A549 (cell line): Measurements from ENCODE around the gene DDX20. TPM values are rescaled to one million over a fixed set of nuclear protein-coding genes. Genes with fewer than 3 reads are reported as not detected.

Experiments
- ATAC-seq, 2 experiments: fragments of 200-7000 bp in 1 of 2; fragments of >200 bp in 1 of 2; cut with Nextera tagmentation in 1 of 2; cut with Tn5 transposase in 1 of 2; 3 replicates each; pipeline versions ENCODE4 v1.8.0 to v1.9.1; 2018 to 2020; ENCODE audit warnings: mild to moderate bottlenecking in 1 of 2, moderate library complexity in 1 of 2
- CTCF ChIA-PET: fragments of 300-600 bp; sonication (Branson Sonifier 250); formaldehyde crosslinking; extraction: SDS; loops from one replicate; lab custom pipeline; 2021; ENCODE audit warnings: antibody characterized with exemption, inconsistent platforms; lab: Yijun Ruan, JAX
- POLR2A ChIA-PET: fragments of 350-600 bp; formaldehyde crosslinking; extraction: SDS; loops from one replicate; lab custom pipeline; 2021; ENCODE audit warnings: antibody characterized with exemption, inconsistent platforms; lab: Yijun Ruan, JAX
- DNase-seq, 2 experiments: peaks; one replicate each; pipeline versions ENCODE4 v3.0.0 to v3.0.0-alpha.2; 2011 to 2016; ENCODE audit warnings: low read depth in 1 of 2, low spot score in 1 of 2
- FAIRE-seq: peaks from 2 replicates; lab custom pipeline; 2011; peaks lifted over from hg19 to GRCh38; lab: Jason Lieb, UNC
- H3K27ac ChIP-seq, 2 experiments: fragments of >200 bp; sonication (Bioruptor Twin); formaldehyde crosslinking; 3 replicates each; pipeline ENCODE4 v1.5.1; 2016 to 2017
- H3K4me1 ChIP-seq: fragments of >200 bp; sonication (Bioruptor Twin); formaldehyde crosslinking; 3 replicates; pipeline ENCODE4 v1.6.1; 2016
- H3K4me2 ChIP-seq: fragments of >200 bp; sonication (Bioruptor Twin); formaldehyde crosslinking; 3 replicates; pipeline ENCODE4 v1.6.1; 2016
- H3K4me3 ChIP-seq: fragments of >200 bp; sonication (Bioruptor Twin); formaldehyde crosslinking; 3 replicates; pipeline ENCODE4 v1.5.1; 2016
- H3K9me3 ChIP-seq: fragments of >200 bp; sonication (Bioruptor Twin); formaldehyde crosslinking; 3 replicates; pipeline ENCODE4 v1.6.1; 2016
- BHLHE40 ChIP-seq: IDR thresholded peaks from 2 replicates; pipeline ENCODE4 v1.6.1; 2012; ENCODE audit warnings: low read depth, low read length, inconsistent platforms
- CBX2 ChIP-seq: fragments of 200-600 bp; sonication (generic); IDR thresholded peaks from 2 replicates; pipeline ENCODE4 v1.6.1; 2016; ENCODE audit warnings: low read depth, mild to moderate bottlenecking, borderline replicate concordance
- EHF ChIP-seq: fragments of 250-450 bp; sonication (Bioruptor Pico); IDR thresholded peaks from 2 replicates; pipeline ENCODE4 v1.5.0; 2020; ENCODE audit warnings: mild to moderate bottlenecking
- FOSB ChIP-seq: fragments of 250-450 bp; sonication (Bioruptor Pico); IDR thresholded peaks from 2 replicates; pipeline ENCODE4 v1.5.0; 2020; ENCODE audit warnings: mild to moderate bottlenecking, moderate library complexity
- HEYL ChIP-seq: fragments of 250-450 bp; sonication (Bioruptor Pico); IDR thresholded peaks from 2 replicates; pipeline ENCODE4 v1.8.0; 2021; ENCODE audit warnings: mild to moderate bottlenecking, moderate library complexity
- HOXA7 ChIP-seq: fragments of 250-450 bp; sonication (Bioruptor Pico); IDR thresholded peaks from 2 replicates; pipeline ENCODE4 v1.5.0; 2020; ENCODE audit warnings: mild to moderate bottlenecking, moderate library complexity
- HOXB13 ChIP-seq: fragments of 250-450 bp; sonication (Bioruptor Pico); IDR thresholded peaks from 2 replicates; pipeline ENCODE4 v1.5.0; 2020; ENCODE audit warnings: low read depth, mild to moderate bottlenecking, moderate library complexity
- JUN ChIP-seq, 2 experiments: fragments of >200 bp; sonication (Bioruptor Twin); formaldehyde crosslinking; IDR thresholded peaks; 2 replicates in 1 of 2; 3 replicates in 1 of 2; pipeline ENCODE4 v1.6.1; 2016 to 2017
- JUNB ChIP-seq: fragments of >200 bp; sonication (Bioruptor Twin); formaldehyde crosslinking; IDR thresholded peaks from 2 replicates; pipeline ENCODE4 v1.6.1; 2016
- KDM5A ChIP-seq: fragments of 200-600 bp; sonication (generic); IDR thresholded peaks from 2 replicates; pipeline ENCODE4 v1.6.1; 2016; ENCODE audit warnings: antibody characterized with exemption, mild to moderate bottlenecking
- MAFK ChIP-seq: fragments of 450-650 bp; IDR thresholded peaks from 2 replicates; pipeline ENCODE4 v1.6.1; 2014; ENCODE audit not compliant: partially characterized antibody
- NR3C1 ChIP-seq: fragments of >200 bp; sonication (Bioruptor Twin); formaldehyde crosslinking; IDR thresholded peaks from 3 replicates; pipeline ENCODE4 v1.6.1; 2017
- POLR2AphosphoS2 ChIP-seq: conservative IDR thresholded peaks from 2 replicates; pipeline ENCODE4 v1.6.1; 2012; ENCODE audit warnings: low read length, improper control_type of control experiment, inconsistent platforms
- RARB ChIP-seq: fragments of 250-450 bp; sonication (Bioruptor Pico); IDR thresholded peaks from 2 replicates; pipeline ENCODE4 v1.8.0; 2021; ENCODE audit warnings: mild to moderate bottlenecking, moderate library complexity
- TFCP2L1 ChIP-seq: fragments of 250-450 bp; sonication (Bioruptor Pico); IDR thresholded peaks from 2 replicates; pipeline ENCODE4 v1.5.0; 2021; ENCODE audit warnings: mild to moderate bottlenecking
- TP53 ChIP-seq: fragments of 250-450 bp; sonication (Bioruptor Pico); IDR thresholded peaks from 2 replicates; pipeline ENCODE4 v1.5.0; 2021; ENCODE audit warnings: mild to moderate bottlenecking, moderate library complexity
- ZNF302 ChIP-seq: fragments of 250-450 bp; sonication (Bioruptor Pico); IDR thresholded peaks from 2 replicates; pipeline ENCODE4 v1.9.0; 2021; ENCODE audit warnings: inconsistent platforms, mild to moderate bottlenecking, moderate library complexity
- WGBS: methylation state at CpG from one replicate; pipeline ENCODE4 v1.1.6; 2017; ENCODE audit errors: missing lambda C conversion rate; 5-methylcytosine and 5-hydroxymethylcytosine counted together
- polyA plus RNA-seq, 4 experiments: library from polyadenylated mRNA; depleted of rRNA in 3 of 4; stranded (reverse); fragments of >200 nt; fragmentation: RNase III in 1 of 4; extraction: RNeasy Plus Mini Kit Qiagen cat#74134 plus additional on column Dnase treatment in 1 of 4; gene quantifications; 2 replicates in 3 of 4; 3 replicates in 1 of 4; pipeline ENCODE4 v1.2.3, GENCODE V29; 2011 to 2017
- small RNA-seq, 6 experiments: library from RNA; depleted of rRNA; stranded (forward); fragments of <200 nt; gene quantifications; one replicate each; pipeline ENCODE3, GENCODE V24; 2012
- TF ChIP-seq, protein P1 (sequence below): fragments of 150-350 bp; IDR thresholded peaks from 2 replicates; pipeline ENCODE4 v1.6.1; 2014; ENCODE audit warnings: low read depth, mild to moderate bottlenecking, low read length
- TF ChIP-seq, protein P2 (sequence below): fragments of >200 bp; sonication (Bioruptor Twin); formaldehyde crosslinking; IDR thresholded peaks from 3 replicates; pipeline ENCODE4 v1.5.1; 2016

The DDX20 gene
- polyA plus RNA-seq, 2 of the 4 experiments (the other 2 are of a cell fraction): 8.4 to 13.5 TPM

DNA sequence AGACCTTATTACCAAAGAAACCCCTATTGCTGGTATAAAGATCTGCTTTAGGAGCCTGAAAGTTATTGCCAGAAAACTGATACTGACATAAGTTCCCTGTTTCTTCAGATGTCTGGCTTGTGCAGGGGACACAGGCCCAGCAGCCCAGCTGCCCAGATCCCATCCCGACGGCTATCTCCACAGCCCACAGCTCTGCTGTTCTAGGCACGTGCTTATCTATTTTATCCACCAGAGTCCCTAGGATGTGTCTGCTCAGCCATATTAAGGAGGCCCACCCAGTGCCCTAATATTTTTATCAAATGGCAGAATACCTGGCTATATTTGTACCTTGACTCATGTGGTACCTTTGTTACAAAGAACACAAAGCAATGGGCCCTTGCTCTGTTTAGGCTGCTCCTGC is 58.9 kb downstream of the DDX20 start:
- CTCF ChIA-PET: no interaction called here
- H3K27ac ChIP-seq: no peak overlapping the region
- WGBS: 52% methylated on average over 3 of the region's 3 CpGs
- no peak for FAIRE-seq
- POLR2A ChIA-PET: no interaction called here
- H3K4me1 ChIP-seq: no peaks in the 10 kb centered on the region
- no peak for ATAC-seq
- no peak for DNase-seq
- H3K4me3 ChIP-seq: no peak overlapping the region
- H3K4me2 ChIP-seq: no peak overlapping the region
- no peaks in the 10 kb centered on the region for H3K9me3 ChIP-seq
- TF ChIP-seq CBX2 (no peak), HOXA7 (CRISPR knock-in tag) (no peak), FOSB (CRISPR knock-in tag) (no peak), EHF (CRISPR knock-in tag) (no peak), HEYL (CRISPR knock-in tag) (no peak), POLR2AphosphoS2 (no peak), JUN (IDR thresholded peaks at IDR 0.05) (no peak), BHLHE40 (no peak), KDM5A (no peak), TFCP2L1 (CRISPR knock-in tag) (no peak), ZNF302 (CRISPR knock-in tag) (no peak), RARB (CRISPR knock-in tag) (no peak), NR3C1 (no peak), JUNB (no peak), HOXB13 (CRISPR knock-in tag) (no peak), TP53 (CRISPR knock-in tag) (no peak), MAFK (no peak)
- TF ChIP-seq, protein P1, sequence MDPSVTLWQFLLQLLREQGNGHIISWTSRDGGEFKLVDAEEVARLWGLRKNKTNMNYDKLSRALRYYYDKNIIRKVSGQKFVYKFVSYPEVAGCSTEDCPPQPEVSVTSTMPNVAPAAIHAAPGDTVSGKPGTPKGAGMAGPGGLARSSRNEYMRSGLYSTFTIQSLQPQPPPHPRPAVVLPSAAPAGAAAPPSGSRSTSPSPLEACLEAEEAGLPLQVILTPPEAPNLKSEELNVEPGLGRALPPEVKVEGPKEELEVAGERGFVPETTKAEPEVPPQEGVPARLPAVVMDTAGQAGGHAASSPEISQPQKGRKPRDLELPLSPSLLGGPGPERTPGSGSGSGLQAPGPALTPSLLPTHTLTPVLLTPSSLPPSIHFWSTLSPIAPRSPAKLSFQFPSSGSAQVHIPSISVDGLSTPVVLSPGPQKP: no peak
- TF ChIP-seq, protein P2, sequence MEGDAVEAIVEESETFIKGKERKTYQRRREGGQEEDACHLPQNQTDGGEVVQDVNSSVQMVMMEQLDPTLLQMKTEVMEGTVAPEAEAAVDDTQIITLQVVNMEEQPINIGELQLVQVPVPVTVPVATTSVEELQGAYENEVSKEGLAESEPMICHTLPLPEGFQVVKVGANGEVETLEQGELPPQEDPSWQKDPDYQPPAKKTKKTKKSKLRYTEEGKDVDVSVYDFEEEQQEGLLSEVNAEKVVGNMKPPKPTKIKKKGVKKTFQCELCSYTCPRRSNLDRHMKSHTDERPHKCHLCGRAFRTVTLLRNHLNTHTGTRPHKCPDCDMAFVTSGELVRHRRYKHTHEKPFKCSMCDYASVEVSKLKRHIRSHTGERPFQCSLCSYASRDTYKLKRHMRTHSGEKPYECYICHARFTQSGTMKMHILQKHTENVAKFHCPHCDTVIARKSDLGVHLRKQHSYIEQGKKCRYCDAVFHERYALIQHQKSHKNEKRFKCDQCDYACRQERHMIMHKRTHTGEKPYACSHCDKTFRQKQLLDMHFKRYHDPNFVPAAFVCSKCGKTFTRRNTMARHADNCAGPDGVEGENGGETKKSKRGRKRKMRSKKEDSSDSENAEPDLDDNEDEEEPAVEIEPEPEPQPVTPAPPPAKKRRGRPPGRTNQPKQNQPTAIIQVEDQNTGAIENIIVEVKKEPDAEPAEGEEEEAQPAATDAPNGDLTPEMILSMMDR: no peak

Small RNA genes lying within 50 kb of the gene (small RNA-seq; reads per million reads assigned to genes)
- gene INKA2: 0 to 43.9 (median 0.54) reads per million in 6 experiments

Other genes with a start within 250 kb of the DDX20 start
- gene RAP1A, start 136.1 kb upstream of the DDX20 start, polyA plus RNA-seq (2011; rRNA removed): 32.8 and 39.8 TPM in 2 replicates
- gene RAP1A, start 136.1 kb upstream of the DDX20 start, polyA plus RNA-seq (2017; fragmentation: RNase III; extraction: RNeasy Plus Mini Kit Qiagen cat#74134 plus additional on column Dnase treatment): 33.4 to 37.3 TPM (median 37.1 TPM) in 3 replicates
- gene INKA2, start 16.5 kb upstream of the DDX20 start, polyA plus RNA-seq (2011; rRNA removed): 1.2 TPM in 2 replicates
- 1.3 to 2.1 TPM (median 1.8 TPM) in 3 replicates for gene INKA2, start 16.5 kb upstream of the DDX20 start, polyA plus RNA-seq (2017; fragmentation: RNase III; extraction: RNeasy Plus Mini Kit Qiagen cat#74134 plus additional on column Dnase treatment)
- 0.01 TPM in 1 of 2 replicates, not detected in the other for gene KCND3, start 233.8 kb downstream of the DDX20 start, polyA plus RNA-seq (2011; rRNA removed)
- 0.01 to 0.04 TPM in 2 of 3 replicates, not detected in the other for gene KCND3, start 233.8 kb downstream of the DDX20 start, polyA plus RNA-seq (2017; fragmentation: RNase III; extraction: RNeasy Plus Mini Kit Qiagen cat#74134 plus additional on column Dnase treatment)